Hippocampal formation (tissue), 2 donors: ENCODE measurements around the gene JPT1.
"Not testable (repeated sequence)": the region's sequence is repeated elsewhere in the genome, so short reads cannot be mapped to it uniquely, and the experiment has no call there.

ENCODE experiments used
- DNase-seq, 2 donors: peaks; one replicate each; lab custom pipeline; 2025; lab: John Stamatoyannopoulos, UW

The JPT1 gene

GRCh38 chr17:75154195-75155106 is at the start of gene JPT1:
TSS of gene JPT1 (minus strand) at chr17:75154512. CDS start at chr17:75154397, 115 bp downstream.
- DNase-seq, result peak; percentile 96

GRCh38 chr17:75199886-75200618 is 45.7 kb upstream of the JPT1 start:
- no peak for DNase-seq

- no peak for DNase-seq
Measured at GRCh38 chr17:75194879-75195278, 40.6 kb upstream of the JPT1 start.

- DNase-seq, result no peak
Measured at GRCh38 chr17:75191584-75191983, 37.3 kb upstream of the JPT1 start.

- DNase-seq, result no peak
Measured at GRCh38 chr17:75188614-75189013, 34.3 kb upstream of the JPT1 start.

GRCh38 chr17:75183999-75184884 is 29.9 kb upstream of the JPT1 start:
- DNase-seq, result no peak

GRCh38 chr17:75182569-75183436 is 28.5 kb upstream of the JPT1 start, which contains the start of gene SUMO2:
TSS of gene SUMO2 (minus strand) at chr17:75182959. CDS start at chr17:75182834, 125 bp downstream.
- DNase-seq, result peak; percentile 74 to 86

- DNase-seq, result no peak
Measured at GRCh38 chr17:75182319-75182568, 27.9 kb upstream of the JPT1 start.

GRCh38 chr17:75181608-75182318 is 27.5 kb upstream of the JPT1 start:
- no peak for DNase-seq

- no peak for DNase-seq
Measured at GRCh38 chr17:75181110-75181509, 26.8 kb upstream of the JPT1 start.

GRCh38 chr17:75178453-75178852 is 24.1 kb upstream of the JPT1 start:
- DNase-seq, result no peak

GRCh38 chr17:75176625-75177024 is 22.3 kb upstream of the JPT1 start:
- DNase-seq, result no peak

- no peak for DNase-seq
Measured at GRCh38 chr17:75174996-75175395, 20.7 kb upstream of the JPT1 start.

- no peak for DNase-seq
Measured at GRCh38 chr17:75173526-75173925, 19.2 kb upstream of the JPT1 start.

GRCh38 chr17:75168998-75169397 is 14.7 kb upstream of the JPT1 start:
- DNase-seq, result no peak

- not testable (repeated sequence) for DNase-seq
Measured at GRCh38 chr17:75164606-75165005, 10.3 kb upstream of the JPT1 start.

- DNase-seq, result no peak
Measured at GRCh38 chr17:75163074-75163473, 8.8 kb upstream of the JPT1 start.

- no peak for DNase-seq
Measured at GRCh38 chr17:75160211-75160610, 5.9 kb upstream of the JPT1 start.

GRCh38 chr17:75159196-75160031 is 5.1 kb upstream of the JPT1 start:
- DNase-seq, result no peak

GRCh38 chr17:75158480-75158879 is 4.2 kb upstream of the JPT1 start:
- DNase-seq, result not testable (repeated sequence)
